Esophagus muscularis mucosa (tissue), 4 donors: ENCODE results near the gene ABCC5. TPM values are rescaled to one million over a fixed set of nuclear protein-coding genes. Genes with fewer than 3 reads are reported as not detected.

Experiments used
- DNase-seq: peaks from one replicate; pipeline ENCODE4 v3.0.0-alpha.2; 2017; ENCODE audit errors: extremely low spot score
- H3K27ac ChIP-seq, 4 donors: fragments of 200-600 bp; sonication (generic); replicated peaks in 1 of 4; 1 replicate in 3 of 4; 2 replicates in 1 of 4; pipeline ENCODE4 v1.5.1; 2016 to 2019; ENCODE audit warnings: mild to moderate bottlenecking in 1 of 4
- H3K27me3 ChIP-seq, 4 donors: fragments of 200-600 bp; sonication (generic); one replicate each; pipeline versions ENCODE4 v1.5.1 to v1.6.0; 2016 to 2019
- H3K36me3 ChIP-seq, 4 donors: fragments of 200-600 bp; sonication (generic); one replicate each; pipeline ENCODE4 v1.5.1; 2016 to 2019
- H3K4me1 ChIP-seq, 4 donors: fragments of 200-600 bp; sonication (generic); one replicate each; pipeline ENCODE4 v1.5.1; 2016 to 2019
- H3K4me3 ChIP-seq, 4 donors: fragments of 200-600 bp; sonication (generic); 1 replicate in 2 of 4; 2 replicates in 2 of 4; pipeline ENCODE4 v1.5.1; 2016 to 2019; ENCODE audit warnings: mild to moderate bottlenecking in 4 of 4, moderate library complexity in 1 of 4
- H3K9me3 ChIP-seq, 4 donors: fragments of 200-600 bp; sonication (generic); 1 replicate in 3 of 4; 2 replicates in 1 of 4; pipeline ENCODE4 v1.5.1; 2016 to 2019
- EP300 ChIP-seq: sonication (generic); formaldehyde crosslinking; IDR thresholded peaks from one replicate; pipeline ENCODE4 v1.6.1; 2017; ENCODE audit warnings: antibody characterized with exemption
- POLR2A ChIP-seq: fragments of 450-650 bp; IDR thresholded peaks from one replicate; pipeline ENCODE4 v1.6.1; 2017; ENCODE audit warnings: antibody characterized with exemption, moderate library complexity, mild to moderate bottlenecking, low read depth
- POLR2AphosphoS5 ChIP-seq, 2 donors: sonication (generic); formaldehyde crosslinking; IDR thresholded peaks; one replicate each; pipeline ENCODE4 v1.6.1; 2017; ENCODE audit warnings: antibody characterized with exemption in 2 of 2
- WGBS: methylation state at CpG from one replicate; pipeline ENCODE4 v1.1.5; 2018; 5-methylcytosine and 5-hydroxymethylcytosine counted together
- intact Hi-C: fragments of 100-400 bp; cut with DNase I; formaldehyde crosslinking; loops from one replicate; pipeline ENCODE4 v1.15.1; 2023
- total RNA-seq, 4 donors: library from RNA; depleted of rRNA; stranded (reverse); fragments of >200 nt; gene quantifications; one replicate each; pipeline versions ENCODE4 v1.1.0 to v1.2.1, GENCODE V29; 2016
- TF ChIP-seq, protein P1 (sequence below), 3 experiments: fragments of 200-600 bp in 2 of 3; fragments of 450-650 bp in 1 of 3; sonication (generic) in 2 of 3; IDR thresholded peaks; one replicate each; pipeline ENCODE4 v1.5.1; 2017 to 2019; ENCODE audit warnings: antibody characterized with exemption in 3 of 3, mild to moderate bottlenecking in 2 of 3, moderate library complexity in 1 of 3

Gene ABCC5
- total RNA-seq, 4 donors from 2014 or later = 9.8 to 20.2 (median 17.6) TPM

GRCh38 chr3:183911763-183912506 is 105.7 kb downstream of the ABCC5 start:
- TF ChIP-seq, protein P1, sequence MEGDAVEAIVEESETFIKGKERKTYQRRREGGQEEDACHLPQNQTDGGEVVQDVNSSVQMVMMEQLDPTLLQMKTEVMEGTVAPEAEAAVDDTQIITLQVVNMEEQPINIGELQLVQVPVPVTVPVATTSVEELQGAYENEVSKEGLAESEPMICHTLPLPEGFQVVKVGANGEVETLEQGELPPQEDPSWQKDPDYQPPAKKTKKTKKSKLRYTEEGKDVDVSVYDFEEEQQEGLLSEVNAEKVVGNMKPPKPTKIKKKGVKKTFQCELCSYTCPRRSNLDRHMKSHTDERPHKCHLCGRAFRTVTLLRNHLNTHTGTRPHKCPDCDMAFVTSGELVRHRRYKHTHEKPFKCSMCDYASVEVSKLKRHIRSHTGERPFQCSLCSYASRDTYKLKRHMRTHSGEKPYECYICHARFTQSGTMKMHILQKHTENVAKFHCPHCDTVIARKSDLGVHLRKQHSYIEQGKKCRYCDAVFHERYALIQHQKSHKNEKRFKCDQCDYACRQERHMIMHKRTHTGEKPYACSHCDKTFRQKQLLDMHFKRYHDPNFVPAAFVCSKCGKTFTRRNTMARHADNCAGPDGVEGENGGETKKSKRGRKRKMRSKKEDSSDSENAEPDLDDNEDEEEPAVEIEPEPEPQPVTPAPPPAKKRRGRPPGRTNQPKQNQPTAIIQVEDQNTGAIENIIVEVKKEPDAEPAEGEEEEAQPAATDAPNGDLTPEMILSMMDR (IDR thresholded peaks at IDR 0.05) = no peak
- TF ChIP-seq POLR2AphosphoS5 (IDR thresholded peaks at IDR 0.05) (no peak), POLR2A (no peak), EP300 (no peak)
- 91% methylated on average over 8 of the region's 8 CpGs for WGBS
- intact Hi-C loops = no loop called here

GRCh38 chr3:183911087-183911486 is 106.6 kb downstream of the ABCC5 start:
- Histone ChIP-seq H3K9me3 (no peaks in the 10 kb centered on the region), H3K36me3 (no peaks in the 10 kb centered on the region), H3K27ac (no peak overlapping the region), H3K27me3 (peaks cover 0 to 4% (median 0%) of the 10 kb centered on the region in 4 donors), H3K4me1 (no peaks in the 10 kb centered on the region), H3K4me3 (no peak overlapping the region)
- 67% methylated on average over 5 of the region's 6 CpGs for WGBS
- TF ChIP-seq, protein P1 (IDR thresholded peaks at IDR 0.05) = no peak
- no peak for TF ChIP-seq POLR2AphosphoS5 (IDR thresholded peaks at IDR 0.05)
- TF ChIP-seq EP300 = no peak
- no peak for TF ChIP-seq POLR2A
- no peak for DNase-seq
- intact Hi-C loops = no loop called here

More at GRCh38 chr3:183911763-183912506, 105.7 kb downstream of the ABCC5 start:
- Histone ChIP-seq H3K4me3 (no peak overlapping the region), H3K9me3 (no peaks in the 10 kb centered on the region), H3K27ac (no peak overlapping the region), H3K27me3 (peaks cover 0 to 4% (median 0%) of the 10 kb centered on the region in 4 donors), H3K4me1 (no peaks in the 10 kb centered on the region), H3K36me3 (no peaks in the 10 kb centered on the region)
- no peak for DNase-seq

- no peaks in the 10 kb centered on the region for H3K4me1 ChIP-seq
- TF ChIP-seq POLR2AphosphoS5 (IDR thresholded peaks at IDR 0.05) (no peak), POLR2A (no peak), EP300 (no peak)
- TF ChIP-seq, protein P1 (IDR thresholded peaks at IDR 0.05) = no peak
- DNase-seq = no peak
- no peak overlapping the region for H3K27ac ChIP-seq
- no peak overlapping the region for H3K4me3 ChIP-seq
- H3K36me3 ChIP-seq = no peaks in the 10 kb centered on the region
- intact Hi-C loops = no loop called here
- peaks cover 0 to 7% (median 0%) of the 10 kb centered on the region in 4 donors for H3K27me3 ChIP-seq
- WGBS = 73% methylated on average over 14 of the region's 14 CpGs
- no peaks in the 10 kb centered on the region for H3K9me3 ChIP-seq
These were observed 108.6 kb downstream of the ABCC5 start for GRCh38 chr3:183909030-183909600.

DNA sequence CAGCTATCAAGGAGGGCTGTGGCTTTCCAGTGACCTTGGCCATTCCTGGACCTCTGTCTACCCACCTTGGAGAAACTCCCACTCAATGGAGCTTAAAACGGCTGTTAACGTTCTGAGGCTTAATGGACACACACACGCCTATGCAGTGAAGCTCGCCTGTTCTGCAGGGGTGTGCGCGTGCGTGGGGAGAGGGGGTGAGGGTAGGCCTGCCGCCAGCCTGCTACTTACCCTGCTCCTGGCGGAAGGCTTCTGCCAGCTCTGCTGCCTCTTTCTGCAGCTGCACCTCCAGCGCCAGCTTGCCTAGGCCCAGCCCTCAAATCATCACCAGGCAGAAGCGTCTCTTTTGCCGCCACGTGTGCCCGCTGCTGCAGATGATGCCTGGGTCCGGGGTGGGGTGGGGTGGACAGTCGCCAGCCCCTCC is 109.8 kb downstream of the ABCC5 start:
- Histone ChIP-seq H3K4me1 (no peaks in the 10 kb centered on the region), H3K36me3 (no peaks in the 10 kb centered on the region), H3K4me3 (no peak overlapping the region), H3K27me3 (peaks cover 0 to 12% (median 0%) of the 10 kb centered on the region in 4 donors), H3K9me3 (no peaks in the 10 kb centered on the region), H3K27ac (no peak overlapping the region)
- WGBS = 91% methylated on average over 6 of the region's 16 CpGs
- intact Hi-C loops = no loop called here
- no peak for DNase-seq
- no peak for TF ChIP-seq POLR2AphosphoS5 (IDR thresholded peaks at IDR 0.05)
- TF ChIP-seq, protein P1 (IDR thresholded peaks at IDR 0.05) = no peak
